AG04450 (cell line): ENCODE data around the gene LPCAT4. TPM values are rescaled to one million over a fixed set of nuclear protein-coding genes. Genes with fewer than 3 reads are reported as not detected.

Experiments
- CTCF ChIA-PET: fragments of 300-600, 350-600 bp; formaldehyde crosslinking; extraction: SDS; loops from one replicate; lab custom pipeline; 2022; ENCODE audit warnings: antibody characterized with exemption, inconsistent platforms; lab: Charles Lee
- POLR2A ChIA-PET: fragments of 350-600 bp; formaldehyde crosslinking; extraction: SDS; loops from one replicate; lab custom pipeline; 2021; ENCODE audit warnings: antibody characterized with exemption, inconsistent platforms; lab: Yijun Ruan, JAX
- DNase-seq: peaks from one replicate; pipeline ENCODE4 v3.0.0-alpha.2; 2011; ENCODE audit warnings: low read depth, low spot score
- H3K27ac ChIP-seq: one replicate; pipeline ENCODE4 v1.5.1; 2012; ENCODE audit warnings: low read depth, low read length, control low read depth
- H3K27me3 ChIP-seq: one replicate; pipeline ENCODE4 v1.6.0; 2012; ENCODE audit warnings: low read length; ENCODE audit not compliant: control insufficient read depth, insufficient read depth
- H3K4me3 ChIP-seq: 2 replicates; pipeline ENCODE4 v1.5.1; 2011; ENCODE audit warnings: mild to moderate bottlenecking, low read depth, low read length, control low read depth
- H3K9me3 ChIP-seq: 2 replicates; pipeline ENCODE4 v1.5.1; 2012; ENCODE audit warnings: low read length; ENCODE audit not compliant: control insufficient read depth, insufficient read depth
- polyA plus RNA-seq: library from polyadenylated mRNA; depleted of rRNA; stranded (reverse); fragments of >200 nt; gene quantifications from 2 replicates; pipeline ENCODE4 v1.2.3, GENCODE V29; 2011
- TF ChIP-seq, protein P1 (sequence below): IDR thresholded peaks from 2 replicates; pipeline ENCODE4 v1.5.1; 2011; ENCODE audit warnings: low read depth, low read length, control low read depth, inconsistent platforms

LPCAT4 gene
- polyA plus RNA-seq, 1 experiment: 20.4 TPM

DNA sequence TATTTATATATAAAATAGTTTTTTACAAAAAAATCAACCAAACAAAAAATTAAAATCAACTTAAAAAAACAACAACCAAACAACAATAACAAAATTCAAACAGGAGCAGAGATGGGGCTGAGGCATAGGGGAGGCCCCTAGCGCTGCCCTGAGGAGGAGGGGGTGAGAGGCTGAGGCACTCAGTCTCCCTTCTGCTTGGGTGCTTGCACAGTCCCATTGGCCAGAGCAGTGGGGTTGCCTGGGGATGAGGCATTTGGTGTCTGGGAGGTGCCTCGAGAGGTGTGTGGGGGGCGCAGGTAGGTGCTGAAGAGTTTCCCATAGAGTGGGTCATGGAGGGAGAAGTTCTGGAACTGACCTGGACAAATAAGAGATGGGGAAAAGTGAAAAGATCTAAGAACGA lies 8.0 kb downstream of the LPCAT4 start:
- H3K27ac ChIP-seq: no peak overlapping the region
- CTCF ChIA-PET: interaction anchor here (1.7 kb wide), 1 partner anchor 8 kb away, joined by 8 read pairs; the partner anchor contains the start of gene LPCAT4
- no peak for DNase-seq
- no peaks in the 10 kb centered on the region for H3K9me3 ChIP-seq
- no peaks in the 10 kb centered on the region for H3K27me3 ChIP-seq
- POLR2A ChIA-PET: no interaction called here
- H3K4me3 ChIP-seq: no peak overlapping the region
- TF ChIP-seq, protein P1, sequence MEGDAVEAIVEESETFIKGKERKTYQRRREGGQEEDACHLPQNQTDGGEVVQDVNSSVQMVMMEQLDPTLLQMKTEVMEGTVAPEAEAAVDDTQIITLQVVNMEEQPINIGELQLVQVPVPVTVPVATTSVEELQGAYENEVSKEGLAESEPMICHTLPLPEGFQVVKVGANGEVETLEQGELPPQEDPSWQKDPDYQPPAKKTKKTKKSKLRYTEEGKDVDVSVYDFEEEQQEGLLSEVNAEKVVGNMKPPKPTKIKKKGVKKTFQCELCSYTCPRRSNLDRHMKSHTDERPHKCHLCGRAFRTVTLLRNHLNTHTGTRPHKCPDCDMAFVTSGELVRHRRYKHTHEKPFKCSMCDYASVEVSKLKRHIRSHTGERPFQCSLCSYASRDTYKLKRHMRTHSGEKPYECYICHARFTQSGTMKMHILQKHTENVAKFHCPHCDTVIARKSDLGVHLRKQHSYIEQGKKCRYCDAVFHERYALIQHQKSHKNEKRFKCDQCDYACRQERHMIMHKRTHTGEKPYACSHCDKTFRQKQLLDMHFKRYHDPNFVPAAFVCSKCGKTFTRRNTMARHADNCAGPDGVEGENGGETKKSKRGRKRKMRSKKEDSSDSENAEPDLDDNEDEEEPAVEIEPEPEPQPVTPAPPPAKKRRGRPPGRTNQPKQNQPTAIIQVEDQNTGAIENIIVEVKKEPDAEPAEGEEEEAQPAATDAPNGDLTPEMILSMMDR: no peak

GRCh38 chr15:34358367-34358766 lies 8.6 kb downstream of the LPCAT4 start:
- DNase-seq: no peak
- H3K27ac ChIP-seq: no peak overlapping the region
- ChIA-PET POLR2A (no interaction called here), CTCF (interaction anchor here (1.0 to 1.7 kb wide), 2 partner anchors 9 to 16 kb away, joined by 4 to 8 read pairs; partner anchors contain the start of genes LPCAT4, NOP10 and NUTM1)
- H3K9me3 ChIP-seq: no peaks in the 10 kb centered on the region
- TF ChIP-seq, protein P1: peak; percentile 34; the same call in 1 of the 2 replicates
- no peak overlapping the region for H3K4me3 ChIP-seq
- no peaks in the 10 kb centered on the region for H3K27me3 ChIP-seq

- Histone ChIP-seq H3K9me3 (no peaks in the 10 kb centered on the region), H3K27me3 (no peaks in the 10 kb centered on the region), H3K27ac (no peak overlapping the region), H3K4me3 (no peak overlapping the region)
- DNase-seq: no peak
- CTCF ChIA-PET: interaction anchor here (1.0 to 1.7 kb wide), 2 partner anchors 10 to 15 kb away, joined by 4 to 8 read pairs; partner anchors contain the start of genes LPCAT4, NOP10 and NUTM1
- TF ChIP-seq, protein P1: no peak
- POLR2A ChIA-PET: no interaction called here
Observed at GRCh38 chr15:34357653-34358052, 9.3 kb downstream of the LPCAT4 start.

DNA sequence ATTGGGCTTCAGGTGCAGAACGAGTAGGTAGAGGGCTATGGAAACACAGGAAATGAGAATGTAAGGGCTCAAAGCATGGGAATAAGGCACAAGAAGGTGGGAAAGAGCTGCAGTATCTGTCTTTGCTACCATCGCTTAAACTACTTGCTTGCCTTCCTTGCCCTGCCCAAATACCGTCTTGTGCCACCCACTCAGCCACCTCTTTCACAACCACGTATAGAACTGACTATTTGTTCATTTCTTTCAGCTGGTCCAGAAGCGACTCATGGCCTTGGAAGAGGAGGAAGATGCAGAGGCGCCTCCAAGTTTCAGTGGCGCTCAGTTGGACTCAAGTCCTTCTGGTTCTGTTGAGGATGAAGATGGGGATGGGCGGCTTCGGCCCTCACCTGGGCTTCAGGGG lies 11.8 kb downstream of the LPCAT4 start:
- Histone ChIP-seq H3K27ac (no peak overlapping the region), H3K9me3 (no peaks in the 10 kb centered on the region), H3K4me3 (no peak overlapping the region), H3K27me3 (no peaks in the 10 kb centered on the region)
- ChIA-PET CTCF (interaction anchor here (1.1 to 2.2 kb wide), 2 partner anchors 12 to 114 kb away, joined by 3 to 7 read pairs; partner anchors contain the start of genes NOP10 and NUTM1), POLR2A (no interaction called here)
- TF ChIP-seq, protein P1: no peak
- DNase-seq: no peak

DNA sequence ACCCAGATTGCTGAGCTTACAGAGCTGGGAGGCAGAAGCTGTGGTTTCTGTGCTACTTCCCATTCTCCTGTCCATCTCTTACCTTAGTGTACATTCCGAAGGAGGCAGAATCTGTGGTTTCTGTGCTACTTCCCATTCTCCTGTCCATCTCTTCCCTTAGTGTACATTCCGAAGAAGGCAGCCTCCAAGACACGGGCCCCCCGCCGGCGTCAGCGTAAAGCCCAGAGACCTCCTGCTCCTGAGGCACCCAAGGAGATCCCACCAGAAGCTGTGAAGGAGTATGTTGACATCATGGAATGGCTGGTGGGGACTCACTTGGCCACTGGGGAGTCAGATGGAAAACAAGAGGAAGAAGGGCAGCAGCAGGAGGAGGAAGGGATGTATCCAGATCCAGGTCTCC lies 12.7 kb downstream of the LPCAT4 start:
- Histone ChIP-seq H3K9me3 (no peaks in the 10 kb centered on the region), H3K27me3 (no peaks in the 10 kb centered on the region), H3K27ac (no peak overlapping the region), H3K4me3 (no peak overlapping the region)
- ChIA-PET POLR2A (no interaction called here), CTCF (interaction anchor here (1.1 to 2.8 kb wide), 3 partner anchors 11 to 113 kb away, joined by 3 to 7 read pairs (median 7); partner anchors contain the start of genes LPCAT4, NOP10 and NUTM1)
- TF ChIP-seq, protein P1: no peak
- no peak for DNase-seq
